GM10266 (cell line): Measurements from ENCODE around the gene MATN1.

Experiments
- DNase-seq: peaks from one replicate; pipeline ENCODE4 v3.0.0; 2012; ENCODE audit errors: extremely low spot score
- CTCF ChIP-seq: IDR thresholded peaks from 2 replicates; pipeline ENCODE4 v1.5.1; 2012; ENCODE audit warnings: mild to moderate bottlenecking, low read depth; ENCODE audit not compliant: control insufficient read depth, insufficient read depth; ENCODE audit errors: missing control alignments

MATN1 gene

DNA sequence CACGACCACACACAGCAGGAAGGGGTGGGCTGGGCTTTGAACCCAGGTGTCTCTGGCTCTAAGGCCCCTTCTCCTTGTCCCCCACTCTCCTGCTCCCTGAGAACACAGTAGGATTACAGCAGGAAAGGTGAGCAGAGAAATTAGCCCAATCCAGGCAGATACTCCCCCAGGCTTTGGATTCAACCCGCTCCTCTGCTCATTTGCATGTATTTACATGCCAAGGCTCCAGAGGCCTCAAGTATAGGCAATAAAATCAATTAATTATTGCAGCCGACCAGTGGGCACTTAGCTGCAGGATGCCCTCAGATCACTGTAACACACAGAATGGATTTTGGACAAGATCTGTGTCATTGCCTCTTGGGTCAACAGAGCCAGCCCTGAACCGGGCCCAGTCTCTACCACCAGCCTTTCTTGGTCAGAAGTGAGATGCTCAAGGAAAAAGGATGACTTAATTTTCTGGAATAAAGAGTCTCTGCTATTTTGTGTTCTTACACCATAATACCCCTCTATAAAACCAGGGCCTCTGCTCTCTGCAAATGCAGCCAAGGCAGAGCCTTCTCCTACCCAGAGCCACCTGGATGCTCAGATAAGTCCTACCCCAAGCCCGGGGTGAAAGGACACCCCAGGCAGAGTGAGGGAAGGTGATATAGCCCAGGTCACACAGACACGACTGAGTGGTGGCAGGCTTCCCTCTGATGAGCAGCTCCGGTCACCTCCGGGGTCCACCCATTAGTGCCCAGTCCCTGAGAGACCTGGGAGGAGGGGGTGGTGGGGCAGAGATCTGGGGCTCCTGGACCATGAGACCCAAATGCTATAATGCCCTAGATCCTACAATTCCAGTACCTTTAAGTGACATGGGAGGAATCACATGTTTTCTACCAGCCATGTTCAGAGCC, 28.9 kb downstream of the MATN1 start:
- TF ChIP-seq CTCF = no peak
- no peak for DNase-seq

DNA sequence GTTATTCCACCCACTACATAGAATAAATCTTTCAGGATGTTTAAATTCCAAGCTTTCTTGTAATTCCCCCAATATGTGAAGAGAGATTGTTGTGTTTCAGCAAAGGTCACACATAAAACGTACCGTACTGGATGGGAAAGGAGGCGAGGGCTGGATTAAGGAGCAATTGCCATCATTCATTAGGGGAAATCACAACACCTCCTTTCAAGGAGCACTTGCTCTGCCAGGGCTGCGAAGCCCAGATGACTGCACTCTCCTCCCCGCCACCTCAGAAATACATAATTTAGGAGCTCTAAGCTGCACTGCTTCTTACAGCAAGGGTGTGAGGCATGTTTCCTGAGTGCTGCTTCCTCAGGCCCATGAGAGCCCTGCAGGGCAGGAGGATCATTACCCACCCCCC, 29.6 kb downstream of the MATN1 start:
- no peak for DNase-seq
- TF ChIP-seq CTCF = no peak

DNA sequence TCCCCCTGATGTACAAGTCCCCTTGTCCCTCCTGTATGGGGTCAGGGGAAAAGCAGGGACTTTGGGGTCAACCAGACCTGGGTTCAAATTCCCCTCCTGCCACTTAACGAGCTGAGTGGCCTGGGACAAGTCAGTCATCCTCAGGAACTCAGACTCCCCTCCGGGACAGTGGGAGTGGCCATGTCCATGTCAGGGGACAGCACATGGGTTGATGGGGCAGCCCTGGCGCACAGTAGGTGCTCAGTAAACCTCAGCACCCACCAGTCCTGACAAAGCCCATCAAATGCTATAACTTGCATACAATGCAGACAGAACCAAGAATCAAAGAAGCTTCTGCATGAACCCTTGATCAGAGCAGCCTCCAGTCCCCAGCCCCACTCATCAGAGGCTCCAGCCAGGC, 30.0 kb downstream of the MATN1 start:
- DNase-seq = no peak
- no peak for TF ChIP-seq CTCF

DNA sequence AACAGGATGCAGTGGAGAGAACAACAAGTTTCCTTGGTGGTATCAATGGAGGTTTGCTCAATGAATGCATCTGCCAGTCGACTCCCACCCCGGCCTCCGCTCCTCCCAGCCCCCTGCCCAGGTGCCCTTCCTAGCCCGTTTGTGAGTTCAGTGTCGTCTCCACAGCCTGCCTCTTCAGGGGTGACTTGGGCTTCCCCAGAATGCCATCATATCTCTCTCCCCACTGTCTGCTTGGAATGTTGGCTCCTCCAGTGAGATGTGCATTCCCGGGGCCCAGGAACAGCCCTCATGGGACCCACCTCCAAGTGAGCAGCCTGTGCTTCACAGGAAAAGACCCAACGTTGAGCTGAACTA, 30.5 kb downstream of the MATN1 start:
- DNase-seq = no peak
- TF ChIP-seq CTCF = no peak

DNA sequence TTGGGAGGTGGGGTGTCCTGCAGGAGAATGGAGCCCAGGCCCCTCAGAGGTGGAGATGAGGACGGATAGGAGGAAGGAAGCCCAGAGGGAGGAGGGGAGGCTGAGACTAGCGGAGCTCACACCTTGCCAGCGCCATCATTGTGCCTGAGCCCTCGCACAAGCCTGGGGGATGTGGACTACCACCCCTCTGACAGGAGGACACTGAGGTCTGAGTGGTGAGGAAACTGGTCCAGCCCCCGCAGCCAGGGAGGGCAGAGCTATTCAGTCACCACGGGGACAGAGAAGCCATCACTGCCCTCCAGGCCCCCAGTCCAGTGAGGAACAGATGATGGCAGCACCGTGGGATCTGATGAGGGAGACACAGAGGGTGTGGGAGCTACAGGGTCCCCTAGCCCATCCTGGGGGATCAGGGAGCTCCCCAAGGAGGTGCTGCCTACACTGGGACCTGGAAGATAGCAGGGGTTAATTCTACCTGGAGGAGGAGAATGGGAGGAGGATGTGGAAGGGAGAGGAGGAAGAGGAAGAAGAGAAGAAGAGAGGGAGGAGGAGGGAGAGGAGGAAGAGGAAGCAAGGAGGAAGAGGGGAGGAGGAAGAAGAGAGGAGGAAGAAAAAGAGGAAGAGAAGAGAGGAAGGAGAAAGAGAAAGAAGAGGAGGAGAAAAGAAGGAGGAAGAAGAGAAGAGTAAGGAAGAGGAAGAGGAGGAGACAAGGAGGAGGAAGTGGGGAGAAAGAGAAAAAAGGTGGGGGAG, 31.0 kb downstream of the MATN1 start:
- TF ChIP-seq CTCF = no peak
- no peak for DNase-seq

DNA sequence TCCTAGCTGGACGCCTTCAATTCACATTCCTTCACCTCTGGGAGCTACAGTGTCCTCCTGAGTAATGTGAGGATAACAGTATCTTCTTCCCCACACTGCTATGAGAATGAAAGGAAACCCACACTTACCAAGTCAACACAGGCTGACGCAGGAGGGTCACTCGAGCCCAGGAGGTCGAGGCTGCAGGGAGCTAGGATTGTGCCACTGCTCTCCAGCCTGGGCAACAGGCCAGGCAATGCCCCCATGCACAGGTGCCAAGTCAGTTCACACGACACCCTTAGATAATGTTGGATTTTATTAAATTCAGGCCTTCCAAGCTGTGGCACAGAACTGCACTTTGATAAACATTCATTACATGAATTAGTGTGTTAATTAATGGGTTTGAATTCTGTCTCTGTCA, 31.9 kb downstream of the MATN1 start:
- no peak for DNase-seq
- no peak for TF ChIP-seq CTCF
